GM18868 (cell line): ENCODE results near the gene MRPL9.

Source experiments
- ATAC-seq: cut with Tn5 transposase; IDR thresholded peaks from one replicate; pipeline ENCODE4 v1.9.1; 2021; ENCODE audit warnings: mild to moderate bottlenecking, moderate library complexity; ENCODE audit not compliant: unreplicated experiment

Gene MRPL9

GRCh38 chr1:151713874-151714273, 49.4 kb downstream of the MRPL9 start:
- no peak for ATAC-seq

DNA sequence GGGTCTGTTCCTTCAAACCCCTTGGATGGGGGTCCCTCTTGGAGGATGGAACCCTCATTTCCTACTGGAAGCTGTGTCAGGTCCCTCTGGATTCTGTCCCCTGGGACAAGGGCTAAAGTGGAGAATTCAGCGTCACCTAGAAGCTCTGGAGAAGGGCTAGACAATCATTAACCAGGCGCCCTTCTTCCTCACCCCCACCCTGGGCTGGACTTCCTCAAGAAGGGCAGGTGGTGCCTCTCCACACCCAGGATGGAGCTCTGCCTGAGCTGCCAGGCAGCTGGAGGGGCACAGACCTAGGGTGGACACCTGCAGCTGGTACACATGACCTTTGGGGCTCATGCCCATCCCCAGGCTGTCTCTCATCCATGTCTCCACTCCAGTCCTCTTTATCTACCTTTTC, 50.3 kb downstream of the MRPL9 start:
- ATAC-seq, result no peak

GRCh38 chr1:151711951-151712350, 51.3 kb downstream of the MRPL9 start:
- no peak for ATAC-seq

GRCh38 chr1:151711044-151711800, 52.1 kb downstream of the MRPL9 start:
- ATAC-seq, result no peak

DNA sequence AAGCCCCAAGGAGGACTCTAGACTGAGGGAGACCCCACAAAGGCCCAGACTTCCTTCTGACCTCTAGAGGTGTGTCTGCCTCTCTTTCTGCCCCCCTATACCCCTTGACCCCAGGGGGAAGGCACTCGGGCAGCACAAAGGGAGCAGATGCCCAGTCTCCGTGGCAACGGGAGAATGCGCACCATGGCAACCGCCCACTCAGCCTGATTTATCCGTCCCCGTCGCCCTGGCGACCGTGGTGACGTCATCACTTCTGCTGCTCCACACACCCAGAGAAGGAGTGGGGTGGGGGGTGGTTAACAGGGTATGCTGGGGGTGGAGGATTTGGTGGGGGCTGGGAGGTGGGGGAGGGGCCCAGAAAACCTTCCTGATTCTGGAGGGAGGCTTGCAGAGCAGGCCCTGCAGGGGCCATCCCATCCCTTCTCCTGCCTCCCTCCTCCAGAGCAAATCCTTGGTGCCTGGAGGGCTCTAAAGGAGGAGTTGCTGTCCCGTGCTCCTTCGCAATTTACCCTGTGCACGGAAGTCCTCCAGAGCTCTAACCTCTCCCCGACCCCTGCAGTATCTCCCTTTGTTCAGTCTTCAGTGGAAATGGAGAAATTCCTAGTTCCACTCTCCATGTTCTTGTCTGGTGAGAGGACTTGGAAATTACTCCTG, 53.0 kb downstream of the MRPL9 start:
- ATAC-seq, result no peak
